Trophoblast cell (in vitro differentiated cells and primary cell): Measurements from ENCODE around the gene DGCR6L. TPM values are rescaled to one million over a fixed set of nuclear protein-coding genes. Genes with fewer than 3 reads are reported as not detected.
A peak's percentile ranks its signal among the peaks of the same experiment; 100 is the strongest.
"Not testable (repeated sequence)": the region's sequence is repeated elsewhere in the genome, so short reads cannot be mapped to it uniquely, and the experiment has no call there.

Experiments
- DNase-seq, 2 donors: peaks; one replicate each; pipeline ENCODE4 v3.0.0-alpha.2; 2016
- H2AFZ ChIP-seq: 2 replicates; pipeline ENCODE4 v1.6.1; 2013; ENCODE audit warnings: low read length, moderate library complexity, mild to moderate bottlenecking; ENCODE audit not compliant: insufficient read depth, poor library complexity
- H2AK5ac ChIP-seq: 2 replicates; pipeline ENCODE4 v1.6.1; 2013; ENCODE audit warnings: mild to moderate bottlenecking, low read length
- H2BK120ac ChIP-seq: 2 replicates; pipeline ENCODE4 v1.6.1; 2013; ENCODE audit warnings: low read length, mild to moderate bottlenecking, moderate library complexity; ENCODE audit not compliant: insufficient read depth, poor library complexity
- H2BK12ac ChIP-seq: 2 replicates; pipeline ENCODE4 v1.6.1; 2013; ENCODE audit warnings: mild to moderate bottlenecking, low read length, moderate library complexity
- H2BK5ac ChIP-seq: 2 replicates; pipeline ENCODE4 v1.6.1; 2013; ENCODE audit warnings: low read length, low read depth, moderate library complexity, mild to moderate bottlenecking; ENCODE audit not compliant: poor library complexity
- H3K14ac ChIP-seq: 2 replicates; pipeline ENCODE4 v1.6.1; 2013; ENCODE audit warnings: mild to moderate bottlenecking, low read length
- H3K18ac ChIP-seq: 2 replicates; pipeline ENCODE4 v1.6.1; 2013; ENCODE audit warnings: mild to moderate bottlenecking, low read length
- H3K23ac ChIP-seq: 2 replicates; pipeline ENCODE4 v1.6.1; 2013; ENCODE audit warnings: low read length
- H3K27ac ChIP-seq: 2 replicates; pipeline ENCODE4 v1.5.1; 2013; ENCODE audit warnings: low read depth, mild to moderate bottlenecking, inconsistent platforms, low read length, moderate library complexity
- H3K27me3 ChIP-seq: 2 replicates; pipeline ENCODE4 v1.6.1; 2013; ENCODE audit warnings: inconsistent platforms, mild to moderate bottlenecking, low read length, moderate library complexity; ENCODE audit not compliant: insufficient read depth
- H3K36me3 ChIP-seq, 2 experiments: 1 replicate in 1 of 2; 2 replicates in 1 of 2; pipeline ENCODE4 v1.6.1; 2013; ENCODE audit warnings: low read length in 2 of 2, mild to moderate bottlenecking in 2 of 2, moderate library complexity in 1 of 2; ENCODE audit not compliant: insufficient read depth in 2 of 2, control insufficient read depth in 1 of 2
- H3K4ac ChIP-seq: 2 replicates; pipeline ENCODE4 v1.6.1; 2013; ENCODE audit warnings: low read depth, mild to moderate bottlenecking, low read length, moderate library complexity
- H3K4me1 ChIP-seq, 2 experiments: 1 replicate in 1 of 2; 2 replicates in 1 of 2; pipeline ENCODE4 v1.6.1; 2013; ENCODE audit warnings: low read length in 2 of 2, mild to moderate bottlenecking in 2 of 2, moderate library complexity in 1 of 2; ENCODE audit not compliant: insufficient read depth in 2 of 2, control insufficient read depth in 1 of 2
- H3K4me2 ChIP-seq: 2 replicates; pipeline ENCODE4 v1.6.1; 2013; ENCODE audit warnings: inconsistent platforms, mild to moderate bottlenecking, low read length, moderate library complexity
- H3K4me3 ChIP-seq: 2 replicates; pipeline ENCODE4 v1.5.1; 2013; ENCODE audit warnings: mild to moderate bottlenecking, low read depth, low read length, inconsistent platforms
- H3K79me1 ChIP-seq: one replicate; pipeline ENCODE4 v1.6.1; 2013; ENCODE audit warnings: low read length
- H3K79me2 ChIP-seq: 2 replicates; pipeline ENCODE4 v1.6.1; 2013; ENCODE audit warnings: low read length, mild to moderate bottlenecking; ENCODE audit not compliant: control insufficient read depth, insufficient read depth, poor library complexity
- H3K9ac ChIP-seq: 2 replicates; pipeline ENCODE4 v1.6.1; 2013; ENCODE audit warnings: mild to moderate bottlenecking, low read length
- H3K9me3 ChIP-seq: 2 replicates; pipeline ENCODE4 v1.6.1; 2013; ENCODE audit warnings: low read depth, mild to moderate bottlenecking, control low read depth, inconsistent platforms, low read length; ENCODE audit not compliant: insufficient read depth
- H4K12ac ChIP-seq: 2 replicates; pipeline ENCODE4 v1.6.1; 2013; ENCODE audit warnings: low read depth, mild to moderate bottlenecking, low read length, moderate library complexity
- H4K8ac ChIP-seq: 2 replicates; pipeline ENCODE4 v1.6.1; 2013; ENCODE audit warnings: low read depth, mild to moderate bottlenecking, low read length, moderate library complexity
- H4K91ac ChIP-seq: one replicate; pipeline ENCODE4 v1.6.1; 2013; ENCODE audit warnings: low read depth, mild to moderate bottlenecking, low read length, moderate library complexity
- WGBS: extraction: QIAGEN DNeasy Blood & Tissue Kit; methylation state at CpG from one replicate; pipeline ENCODE4 v1.1.7; 2013; ENCODE audit warnings: missing lambda C conversion rate; ENCODE audit not compliant: insufficient read length, insufficient coverage; ENCODE audit errors: extremely low coverage; 5-methylcytosine and 5-hydroxymethylcytosine counted together
- polyA plus RNA-seq: library from polyadenylated mRNA; stranded (reverse); fragments of 200-250 nt; gene quantifications from 2 replicates; pipeline ENCODE4 v1.2.3, GENCODE V29; 2013

Gene DGCR6L
- 18.6 and 19.9 TPM in 2 replicates for polyA plus RNA-seq

DNA sequence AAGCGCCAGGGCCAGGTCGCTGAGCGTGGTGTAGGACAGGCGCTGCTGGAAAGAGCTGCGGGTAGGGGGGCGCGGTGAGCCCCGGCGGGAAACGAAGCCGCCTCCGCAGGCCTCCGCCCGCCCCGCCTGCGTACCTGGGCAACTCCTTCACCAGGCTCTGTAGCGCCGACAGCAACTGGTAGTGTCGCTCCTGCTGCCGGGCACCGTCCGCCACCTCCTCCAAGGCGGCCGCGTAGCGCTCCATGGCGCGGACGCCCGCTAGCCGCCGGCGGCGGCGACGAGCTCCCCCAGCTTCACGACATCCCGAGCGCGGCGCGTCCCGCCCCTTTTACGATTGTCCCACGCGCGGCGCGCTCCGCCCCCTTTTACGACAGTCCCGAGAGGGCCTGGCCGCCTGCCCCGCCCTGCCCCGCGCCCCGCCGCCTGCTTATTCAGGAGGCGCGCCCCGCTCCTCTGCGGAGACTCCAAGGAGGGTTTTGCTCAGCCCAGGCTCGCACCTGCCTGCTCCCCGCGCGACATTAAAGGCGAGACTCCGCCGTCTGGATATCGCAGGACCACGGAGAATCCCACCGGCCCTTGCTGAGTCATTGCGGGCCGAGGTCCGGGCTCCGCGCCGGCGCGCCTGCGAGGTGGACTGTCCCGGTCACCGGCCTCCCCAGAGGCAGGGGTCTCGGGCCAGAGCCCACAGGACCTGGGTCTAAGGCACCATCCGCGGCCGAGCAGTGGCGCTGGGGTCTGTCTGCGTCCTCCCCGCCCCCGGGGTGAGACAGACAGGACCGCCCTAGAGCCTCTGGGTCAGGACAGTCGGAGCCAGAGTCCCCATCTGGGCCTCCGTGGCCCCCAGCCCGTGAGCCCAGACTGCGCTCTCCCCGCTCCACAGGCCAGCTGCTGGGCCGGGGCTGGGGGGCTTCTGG, at the start of gene DGCR6L:
TSS of gene DGCR6L (minus strand) at position 316 of the 914 bp plus-strand sequence. CDS start at position 244, 72 bp downstream.
- peak within 1 kb of the TSS; percentile 99 for H3K14ac ChIP-seq
- peak within 1 kb of the TSS; percentile 85 for H3K9ac ChIP-seq
- H3K23ac ChIP-seq = no peak within 1 kb of the TSS
- peak within 1 kb of the TSS; percentile 77 for H2AK5ac ChIP-seq
- H3K79me2 ChIP-seq = peaks cover 12% of the 10 kb centered on the region
- H2BK120ac ChIP-seq = peak within 1 kb of the TSS; percentile 87
- H3K4ac ChIP-seq = peak within 1 kb of the TSS; percentile 76
- H2BK5ac ChIP-seq = peak within 1 kb of the TSS; percentile 91
- peak within 1 kb of the TSS; percentile 91 for H4K91ac ChIP-seq
- H4K12ac ChIP-seq = peak within 1 kb of the TSS; percentile 91
- peak within 1 kb of the TSS; percentile 99 for H3K18ac ChIP-seq
- peak within 1 kb of the TSS; percentile 97 for H3K4me3 ChIP-seq
- H4K8ac ChIP-seq = peak within 1 kb of the TSS; percentile 96
- DNase-seq = peak; percentile 86 to 98
- WGBS = no CpG with 5 or more reads among the region's 98 CpGs
- peaks cover 10% of the 10 kb centered on the region for H3K79me1 ChIP-seq
- H2BK12ac ChIP-seq = peak within 1 kb of the TSS; percentile 68
- peaks cover 5 to 11% of the 10 kb centered on the region in 2 experiments for H3K4me1 ChIP-seq
- H3K4me2 ChIP-seq = peak within 1 kb of the TSS; percentile 88
- H3K36me3 ChIP-seq = peaks cover 0 to under 1% of the 10 kb centered on the region in 2 experiments
- H2AFZ ChIP-seq = peak within 1 kb of the TSS; percentile 97
- no peaks in the 10 kb centered on the region for H3K27me3 ChIP-seq
- H3K27ac ChIP-seq = peak within 1 kb of the TSS; percentile 40
- no peaks in the 10 kb centered on the region for H3K9me3 ChIP-seq

- H3K23ac ChIP-seq, H4K12ac ChIP-seq, H3K27me3 ChIP-seq, H3K4ac ChIP-seq, H3K27ac ChIP-seq, H3K79me2 ChIP-seq, H2AK5ac ChIP-seq, H2BK12ac ChIP-seq, H4K8ac ChIP-seq, H3K14ac ChIP-seq, H3K9ac ChIP-seq, DNase-seq, H3K79me1 ChIP-seq, H4K91ac ChIP-seq, H2BK120ac ChIP-seq, H2AFZ ChIP-seq, H3K4me1 ChIP-seq, H3K4me3 ChIP-seq, H3K36me3 ChIP-seq, H3K4me2 ChIP-seq, H3K9me3 ChIP-seq, H2BK5ac ChIP-seq, H3K18ac ChIP-seq: not testable (repeated sequence)
- no CpG with 5 or more reads among the region's 9 CpGs for WGBS
Measured at GRCh38 chr22:20368875-20369274, 49.0 kb upstream of the DGCR6L start.

- H2BK12ac ChIP-seq, H2BK5ac ChIP-seq, H3K9ac ChIP-seq, H3K14ac ChIP-seq, H3K4me2 ChIP-seq, H2BK120ac ChIP-seq, DNase-seq, H3K9me3 ChIP-seq, H3K23ac ChIP-seq, H4K91ac ChIP-seq, H3K27me3 ChIP-seq, H2AFZ ChIP-seq, H3K4ac ChIP-seq, H3K18ac ChIP-seq, H3K79me2 ChIP-seq, H3K79me1 ChIP-seq, H3K27ac ChIP-seq, H3K36me3 ChIP-seq, H4K12ac ChIP-seq, H4K8ac ChIP-seq, H3K4me1 ChIP-seq, H3K4me3 ChIP-seq, H2AK5ac ChIP-seq: not testable (repeated sequence)
- no CpG with 5 or more reads among the region's 9 CpGs for WGBS
Measured at GRCh38 chr22:20366841-20367240, 47.0 kb upstream of the DGCR6L start.

DNA sequence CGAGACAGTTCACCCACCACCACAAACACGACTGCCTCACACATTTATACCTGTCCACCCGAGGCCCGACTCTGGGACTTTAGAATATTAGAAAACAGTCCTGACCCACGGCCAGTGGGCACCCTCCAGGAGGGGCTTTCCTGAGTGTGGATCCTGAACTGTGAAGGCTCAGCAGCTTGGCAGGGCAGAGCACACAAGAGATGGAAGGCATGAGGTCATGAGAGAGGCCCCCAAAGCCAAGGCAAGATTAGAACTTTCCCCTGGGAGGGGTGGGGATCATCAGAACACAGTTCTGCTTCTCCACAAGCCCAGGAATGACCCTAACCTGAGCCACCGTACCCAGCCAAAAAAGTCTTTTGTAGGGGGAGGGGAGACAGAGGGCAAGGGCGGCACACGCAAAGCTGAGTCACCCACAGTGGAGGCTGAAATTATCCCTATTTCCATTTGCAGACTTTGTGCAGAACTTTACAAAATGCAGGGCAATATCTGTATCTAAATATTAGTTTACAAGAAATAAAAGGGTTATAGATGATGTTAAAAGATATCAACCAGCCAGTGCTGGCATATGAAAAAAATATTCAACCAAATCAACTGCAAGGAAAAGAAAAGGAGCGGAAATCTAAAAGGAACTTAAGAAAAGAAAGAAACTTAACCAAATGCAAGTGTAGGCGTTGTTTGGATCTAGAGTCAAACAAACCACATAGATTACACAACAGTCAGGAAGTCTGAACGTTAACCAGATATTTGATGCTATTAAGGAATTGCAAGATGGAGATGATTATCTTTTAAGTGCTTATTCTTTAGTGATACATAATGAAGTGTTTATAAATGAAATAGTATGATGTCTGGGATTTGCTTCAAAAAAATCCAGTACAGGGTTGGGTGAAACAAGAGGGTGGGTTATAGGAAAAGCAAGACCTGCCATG, 44.7 kb upstream of the DGCR6L start:
- not testable (repeated sequence) for H3K79me1 ChIP-seq, H2BK120ac ChIP-seq, H3K14ac ChIP-seq, H3K9ac ChIP-seq, H3K79me2 ChIP-seq, H3K27me3 ChIP-seq, H4K12ac ChIP-seq, H3K4me1 ChIP-seq, DNase-seq, H3K4me3 ChIP-seq, H3K23ac ChIP-seq, H4K8ac ChIP-seq, H2AFZ ChIP-seq, H3K36me3 ChIP-seq, H2BK12ac ChIP-seq, H3K27ac ChIP-seq, H3K4me2 ChIP-seq, H2BK5ac ChIP-seq, H3K4ac ChIP-seq, H3K18ac ChIP-seq, H4K91ac ChIP-seq, H3K9me3 ChIP-seq, H2AK5ac ChIP-seq
- no CpG with 5 or more reads among the region's 11 CpGs for whole genome bisulfite sequencing
